HG02840 (cell line): Measurements from ENCODE around the gene DNASE1L2.
"Not testable (repeated sequence)": the region's sequence is repeated elsewhere in the genome, so short reads cannot be mapped to it uniquely, and the experiment has no call there.

Source experiments
- ATAC-seq: cut with Tn5 transposase; IDR thresholded peaks from one replicate; pipeline ENCODE4 v1.9.1; 2021; ENCODE audit warnings: mild to moderate bottlenecking, moderate library complexity, moderate number of reproducible peaks; ENCODE audit not compliant: unreplicated experiment, low FRiP score

DNASE1L2 gene

DNA sequence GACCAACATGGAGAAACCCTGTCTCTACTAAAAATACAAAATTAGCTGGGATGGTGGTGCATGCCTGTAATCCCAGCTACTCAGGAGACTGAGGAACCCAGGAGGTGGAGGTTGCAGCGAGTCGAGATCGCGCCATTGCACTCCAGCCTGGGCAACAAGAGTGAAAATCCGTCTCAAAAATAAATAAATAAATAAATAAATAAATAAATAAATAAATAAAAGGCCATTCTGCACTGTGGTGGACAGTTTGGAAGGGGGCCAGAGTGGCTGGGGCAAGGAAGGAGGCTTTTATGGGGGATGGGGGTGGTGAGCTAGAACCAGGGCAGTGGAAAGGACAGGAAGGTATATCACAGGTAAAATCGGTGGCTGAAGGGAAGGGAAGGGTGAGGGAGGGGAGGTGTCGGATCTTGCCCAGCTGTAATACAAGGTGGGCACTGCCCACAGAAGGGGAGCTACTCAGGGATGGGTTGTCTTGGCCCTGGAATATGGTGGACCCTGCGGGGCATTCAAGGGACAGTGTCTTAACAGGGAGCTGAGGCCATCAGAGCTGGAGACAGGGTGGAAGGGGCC lies 33.0 kb upstream of the DNASE1L2 start:
- not testable (repeated sequence) for ATAC-seq

DNA sequence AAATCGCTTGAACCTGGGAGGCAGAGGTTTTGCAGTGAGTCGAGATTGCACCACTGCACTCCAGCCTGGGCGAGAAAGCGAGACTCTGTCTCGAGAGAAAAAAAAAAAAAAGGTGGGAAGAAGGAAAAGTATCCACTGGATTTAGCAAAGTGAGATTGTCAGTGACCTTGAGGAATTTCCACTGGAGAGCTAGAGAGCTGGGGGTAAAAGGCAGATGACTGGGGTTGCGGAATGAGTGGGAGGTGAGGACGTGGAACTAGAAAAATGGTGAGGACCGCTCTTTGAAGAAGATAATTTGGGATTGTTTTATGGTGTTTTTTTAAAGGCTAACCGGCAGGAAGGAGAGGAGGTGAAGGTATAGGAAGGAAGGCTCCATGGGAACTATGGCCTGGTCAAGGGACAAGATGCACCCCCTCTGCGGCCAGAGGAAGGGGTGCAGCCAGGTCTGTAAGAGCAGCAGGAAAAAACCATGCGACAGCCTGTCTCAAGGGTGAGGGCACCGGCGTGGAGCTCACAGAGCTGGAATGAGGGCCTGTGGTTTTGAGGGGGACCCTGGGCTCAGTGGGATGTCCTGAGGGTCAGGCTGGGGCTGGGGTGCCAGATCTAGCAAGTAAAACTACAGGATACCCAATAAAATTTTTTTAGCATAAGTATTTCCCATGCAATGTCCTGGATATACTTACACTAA lies 31.7 kb upstream of the DNASE1L2 start:
- ATAC-seq = no peak

GRCh38 chr16:2205104-2205966 lies 30.9 kb upstream of the DNASE1L2 start, which contains the start of gene MLST8:
Gene MLST8 (plus strand): TSS chr16:2205454. CDS start chr16:2206086, 632 bp downstream.
- ATAC-seq = peak; percentile 81

- no peak for ATAC-seq
Observed at GRCh38 chr16:2205967-2206313, 30.3 kb upstream of the DNASE1L2 start.

DNA sequence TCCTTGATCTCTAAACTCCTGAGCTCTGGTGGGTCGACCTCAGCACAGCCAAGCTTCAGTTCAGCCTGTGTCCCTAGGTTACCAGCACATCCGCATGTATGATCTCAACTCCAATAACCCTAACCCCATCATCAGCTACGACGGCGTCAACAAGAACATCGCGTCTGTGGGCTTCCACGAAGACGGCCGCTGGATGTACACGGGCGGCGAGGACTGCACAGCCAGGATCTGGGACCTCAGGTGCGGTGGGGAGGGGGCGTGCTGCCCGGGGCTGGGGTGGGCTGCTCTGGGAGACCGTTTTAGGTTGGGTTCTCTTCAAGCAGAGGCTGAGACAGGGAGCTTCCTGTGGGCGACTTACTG lies 29.8 kb upstream of the DNASE1L2 start:
- ATAC-seq = no peak

GRCh38 chr16:2206780-2207433 lies 29.3 kb upstream of the DNASE1L2 start:
- ATAC-seq = no peak

GRCh38 chr16:2207872-2208271 lies 28.4 kb upstream of the DNASE1L2 start:
- no peak for ATAC-seq

DNA sequence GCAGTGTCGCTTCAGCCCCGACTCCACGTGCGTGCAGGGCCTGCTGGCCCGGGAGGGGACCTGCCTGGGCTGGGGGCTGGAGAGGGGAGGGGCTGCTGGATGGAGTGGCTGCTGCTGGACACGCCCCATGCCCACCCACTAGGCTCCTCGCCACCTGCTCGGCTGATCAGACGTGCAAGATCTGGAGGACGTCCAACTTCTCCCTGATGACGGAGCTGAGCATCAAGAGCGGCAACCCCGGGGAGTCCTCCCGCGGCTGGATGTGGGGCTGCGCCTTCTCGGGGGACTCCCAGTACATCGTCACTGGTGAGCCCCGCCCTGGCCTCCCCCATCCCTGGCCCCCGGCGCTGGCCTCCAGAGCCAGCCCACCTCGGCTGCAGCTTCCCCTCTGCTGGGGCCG lies 27.9 kb upstream of the DNASE1L2 start:
- no peak for ATAC-seq

DNA sequence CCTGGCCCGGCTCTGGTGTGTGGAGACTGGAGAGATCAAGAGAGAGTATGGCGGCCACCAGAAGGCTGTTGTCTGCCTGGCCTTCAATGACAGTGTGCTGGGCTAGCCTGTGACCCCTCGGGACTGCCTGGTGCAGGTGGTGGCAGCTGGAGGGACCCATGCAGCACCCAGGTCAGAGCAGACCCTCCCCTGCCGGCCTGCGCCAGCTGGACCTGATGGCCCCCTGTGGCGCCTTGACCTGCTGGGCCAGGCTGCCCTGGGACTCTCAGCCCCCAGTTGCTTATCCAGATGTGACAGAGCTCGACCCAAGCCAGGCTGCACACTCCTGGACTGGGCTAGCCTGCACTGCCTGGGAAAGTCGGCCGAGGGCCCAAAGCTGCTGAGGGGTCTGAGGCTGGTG lies 27.5 kb upstream of the DNASE1L2 start:
- no peak for ATAC-seq

- no peak for ATAC-seq
Observed at GRCh38 chr16:2209258-2210008, 26.8 kb upstream of the DNASE1L2 start.

DNA sequence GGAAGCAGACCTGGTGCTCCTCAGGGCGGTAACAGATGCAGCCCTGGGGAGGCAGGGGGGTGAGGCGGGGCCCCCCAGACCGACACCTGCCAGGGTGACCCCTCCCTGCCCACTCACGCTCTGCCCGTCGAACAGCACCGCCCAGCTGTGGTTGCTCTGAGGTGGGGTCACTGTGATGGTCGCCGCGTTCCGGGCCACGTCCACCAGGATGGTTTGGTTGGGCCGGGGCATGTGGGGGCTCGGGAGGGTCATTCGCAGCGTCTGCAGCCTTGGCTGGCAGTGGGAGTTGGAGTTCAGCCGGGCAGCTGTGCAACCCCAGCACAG lies 26.3 kb upstream of the DNASE1L2 start:
- no peak for ATAC-seq

- ATAC-seq = no peak
Observed at GRCh38 chr16:2210386-2211365, 25.6 kb upstream of the DNASE1L2 start, which contains the start of gene BRICD5. Gene BRICD5 (minus strand): TSS chr16:2210863. CDS start chr16:2210833, 30 bp downstream.

- no peak for ATAC-seq
Observed at GRCh38 chr16:2211923-2212347, 24.3 kb upstream of the DNASE1L2 start.

DNA sequence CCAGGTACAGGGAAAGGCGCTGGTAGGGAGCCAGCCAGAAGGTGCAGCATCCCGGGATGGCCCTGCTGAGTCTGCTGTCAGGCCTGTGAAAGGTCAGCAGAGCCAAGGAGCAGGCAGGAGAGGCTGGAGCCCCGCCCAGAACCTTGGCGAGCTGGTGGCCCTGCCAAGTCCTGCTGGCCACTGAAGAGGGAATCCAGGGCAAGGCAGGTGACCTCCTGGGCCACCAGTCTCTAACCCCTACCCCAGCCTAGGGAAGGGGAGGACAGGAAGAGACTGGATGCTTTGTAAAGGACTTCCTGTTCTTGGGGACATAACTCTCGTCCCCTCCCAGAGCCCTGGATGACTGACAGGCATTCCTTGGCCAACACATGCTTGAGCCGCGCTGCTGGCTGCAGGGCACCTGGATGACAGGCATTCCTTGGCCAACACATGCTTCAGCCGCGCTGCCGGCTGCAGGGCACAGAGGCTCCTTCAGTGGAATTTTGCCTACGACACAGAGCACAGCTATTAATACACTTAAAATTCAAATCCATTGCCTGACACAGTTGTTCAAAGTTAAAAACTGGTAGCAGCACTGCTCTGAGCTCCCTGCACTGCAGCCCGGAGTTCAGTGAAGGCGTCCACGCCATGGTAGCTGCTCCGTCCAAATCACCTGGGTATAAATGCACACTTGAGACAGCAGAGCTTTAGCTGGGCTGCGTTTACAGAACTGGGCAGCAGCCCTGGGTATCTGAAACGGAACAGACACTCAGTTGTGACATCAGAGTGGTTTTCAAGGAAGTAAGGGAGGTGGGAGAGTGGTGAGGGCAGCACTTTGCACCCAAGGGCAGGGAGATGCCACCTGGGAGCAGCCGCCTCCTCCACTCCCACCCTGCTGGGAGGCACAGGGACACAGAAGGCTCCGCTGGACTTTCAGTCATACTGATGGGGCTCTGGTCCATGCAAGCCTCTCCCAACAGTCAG lies 23.6 kb upstream of the DNASE1L2 start:
- no peak for ATAC-seq

DNA sequence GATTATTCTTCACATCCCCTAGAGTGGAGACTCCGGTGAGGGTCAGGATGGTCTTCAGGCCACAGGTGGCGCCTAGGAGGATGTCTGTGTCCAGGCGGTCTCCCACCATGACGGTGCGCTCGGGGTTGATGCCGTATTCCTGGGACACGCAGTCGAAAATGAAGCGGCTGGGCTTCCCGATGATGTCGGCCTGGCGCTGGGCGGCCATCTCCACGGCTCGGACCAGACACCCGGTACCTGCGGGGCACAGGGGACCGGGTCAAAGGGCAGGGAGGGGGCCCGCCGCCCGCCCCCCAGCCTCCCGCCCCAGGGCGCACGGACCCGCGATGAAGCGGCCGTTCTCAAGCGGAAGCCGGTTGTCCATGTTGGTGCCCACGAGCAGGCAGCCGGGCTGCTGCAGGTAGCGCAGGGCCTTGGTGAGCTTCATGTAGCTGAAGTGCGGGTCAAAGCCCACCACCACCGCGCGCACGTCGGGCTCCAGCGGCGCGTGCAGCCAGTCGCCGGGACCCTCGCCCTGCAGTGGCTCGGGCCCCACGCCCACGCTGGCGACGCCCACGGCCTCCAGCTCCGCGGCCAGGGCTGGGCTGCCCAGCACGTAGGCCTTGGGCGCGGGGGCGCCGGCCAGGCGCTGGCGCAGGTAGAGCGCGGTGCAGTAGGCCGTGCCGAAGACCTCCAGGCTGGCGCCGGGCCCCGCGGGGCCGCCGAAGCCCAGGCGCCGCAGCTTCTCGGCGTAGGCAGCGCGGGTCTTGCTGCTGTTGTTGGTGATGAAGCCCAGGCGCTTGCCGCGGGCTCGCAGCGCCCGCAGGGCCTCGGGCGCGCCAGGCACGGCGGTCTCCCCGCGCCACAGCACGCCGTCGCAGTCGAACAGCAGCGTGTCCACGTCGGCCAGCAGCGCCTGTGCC lies 22.2 kb upstream of the DNASE1L2 start:
- peak; percentile 7 for ATAC-seq

DNA sequence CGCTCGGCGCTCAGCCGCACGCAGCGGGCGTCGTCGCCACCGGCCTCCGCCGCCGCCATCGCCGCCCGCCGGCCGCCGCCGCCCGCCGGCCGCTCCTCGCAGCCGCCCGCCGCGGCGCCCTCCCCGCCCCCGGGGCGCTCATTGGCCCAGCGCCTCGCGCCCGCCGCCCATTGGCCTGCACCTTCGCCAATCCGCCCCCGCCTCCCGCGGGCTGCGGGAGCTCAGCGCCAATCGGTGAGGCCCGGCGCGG lies 21.6 kb upstream of the DNASE1L2 start, which contains the start of gene PGP:
Gene PGP (minus strand): TSS at position 122 of the 250 bp plus-strand sequence. CDS start 63 bp downstream, at position 59.
- ATAC-seq = no peak

GRCh38 chr16:2216330-2216729 lies 19.9 kb upstream of the DNASE1L2 start:
- no peak for ATAC-seq
